DOHH2 (cell line): ENCODE data around the gene YEATS2.

ENCODE experiments used
- H3F3A ChIP-seq: fragments of 200-600 bp; sonication (generic), shearing (Covaris generic); 2 replicates; pipeline ENCODE4 v1.6.0; 2016; ENCODE audit warnings: antibody characterized with exemption, mild to moderate bottlenecking; ENCODE audit not compliant: control insufficient read depth, insufficient read depth
- H3K27ac ChIP-seq: fragments of 200-600 bp; sonication (generic); 2 replicates; pipeline ENCODE4 v1.5.1; 2014; ENCODE audit warnings: low read depth, mild to moderate bottlenecking, low read length, moderate library complexity
- H3K27me3 ChIP-seq: fragments of 200-600 bp; sonication (generic); 2 replicates; pipeline ENCODE4 v1.6.1; 2014; ENCODE audit warnings: mild to moderate bottlenecking, low read length, mixed read lengths; ENCODE audit not compliant: control insufficient read depth
- H3K36me3 ChIP-seq: fragments of 200-600 bp; sonication (generic); 2 replicates; pipeline ENCODE4 v1.6.1; 2014; ENCODE audit warnings: mild to moderate bottlenecking, low read length, moderate library complexity, mixed read lengths; ENCODE audit not compliant: control insufficient read depth
- H3K4me1 ChIP-seq: fragments of 200-600 bp; sonication (generic); 2 replicates; pipeline ENCODE4 v1.6.1; 2014; ENCODE audit warnings: mild to moderate bottlenecking, low read length, mixed read lengths; ENCODE audit not compliant: control insufficient read depth
- H3K4me2 ChIP-seq: fragments of 200-600 bp; sonication (generic); 2 replicates; pipeline ENCODE4 v1.6.0; 2014; ENCODE audit warnings: mild to moderate bottlenecking, low read length, moderate library complexity
- H3K4me3 ChIP-seq: fragments of 200-600 bp; sonication (generic); 2 replicates; pipeline ENCODE4 v1.5.1; 2014; ENCODE audit warnings: mild to moderate bottlenecking, low read length, mixed read lengths
- H3K79me2 ChIP-seq: fragments of 200-600 bp; sonication (generic); 2 replicates; pipeline ENCODE4 v1.6.1; 2014; ENCODE audit warnings: mild to moderate bottlenecking, low read length, mixed read lengths; ENCODE audit not compliant: control insufficient read depth
- H3K9me2 ChIP-seq: fragments of 200-600 bp; sonication (generic); replicated peaks from 2 replicates; pipeline ENCODE4 v1.6.1; 2014; ENCODE audit warnings: mild to moderate bottlenecking, low read length, mixed read lengths; ENCODE audit not compliant: control insufficient read depth
- H3K9me3 ChIP-seq: fragments of 200-600 bp; sonication (generic); 2 replicates; pipeline ENCODE4 v1.6.1; 2014; ENCODE audit warnings: antibody characterized with exemption, low read length, mixed read lengths; ENCODE audit not compliant: control insufficient read depth, insufficient read depth
- H4K20me1 ChIP-seq: fragments of 200-600 bp; sonication (generic); 2 replicates; pipeline ENCODE4 v1.6.0; 2014; ENCODE audit warnings: low read depth, mild to moderate bottlenecking, antibody characterized with exemption, low read length, moderate library complexity; ENCODE audit not compliant: control insufficient read depth, insufficient read depth
- EZH2phosphoT487 ChIP-seq: fragments of 200-600 bp; sonication (generic); IDR thresholded peaks from 2 replicates; pipeline ENCODE4 v1.6.1; 2017; ENCODE audit warnings: borderline replicate concordance, mild to moderate bottlenecking, antibody characterized with exemption, low read length, moderate library complexity, mixed read lengths
- TF ChIP-seq, protein P1 (sequence below): fragments of 200-600 bp; sonication (generic); IDR thresholded peaks from one replicate; pipeline ENCODE4 v1.5.1; 2014; ENCODE audit warnings: antibody characterized with exemption, mild to moderate bottlenecking, low read depth, low read length; ENCODE audit not compliant: poor library complexity, severe bottlenecking

Gene YEATS2

DNA sequence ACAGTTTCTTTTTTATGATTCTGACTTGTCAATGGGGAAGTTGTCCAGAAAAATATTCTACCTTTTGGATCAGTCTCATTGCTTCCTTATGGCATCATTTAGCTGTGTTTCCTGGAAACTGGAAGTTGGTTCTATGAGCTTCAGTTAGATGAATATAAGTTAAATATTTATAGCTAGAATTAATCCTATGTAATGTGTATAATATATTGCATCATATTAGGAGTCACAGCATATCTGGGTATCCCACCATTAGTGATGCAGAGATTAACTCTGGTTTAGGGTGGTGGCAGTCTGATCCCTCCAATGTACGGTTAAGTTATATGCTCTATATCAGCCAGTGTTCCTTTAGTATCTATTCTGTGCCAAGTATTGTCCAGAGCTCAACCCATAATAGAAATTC lies 42.9 kb upstream of the YEATS2 start:
- TF ChIP-seq, protein P1, sequence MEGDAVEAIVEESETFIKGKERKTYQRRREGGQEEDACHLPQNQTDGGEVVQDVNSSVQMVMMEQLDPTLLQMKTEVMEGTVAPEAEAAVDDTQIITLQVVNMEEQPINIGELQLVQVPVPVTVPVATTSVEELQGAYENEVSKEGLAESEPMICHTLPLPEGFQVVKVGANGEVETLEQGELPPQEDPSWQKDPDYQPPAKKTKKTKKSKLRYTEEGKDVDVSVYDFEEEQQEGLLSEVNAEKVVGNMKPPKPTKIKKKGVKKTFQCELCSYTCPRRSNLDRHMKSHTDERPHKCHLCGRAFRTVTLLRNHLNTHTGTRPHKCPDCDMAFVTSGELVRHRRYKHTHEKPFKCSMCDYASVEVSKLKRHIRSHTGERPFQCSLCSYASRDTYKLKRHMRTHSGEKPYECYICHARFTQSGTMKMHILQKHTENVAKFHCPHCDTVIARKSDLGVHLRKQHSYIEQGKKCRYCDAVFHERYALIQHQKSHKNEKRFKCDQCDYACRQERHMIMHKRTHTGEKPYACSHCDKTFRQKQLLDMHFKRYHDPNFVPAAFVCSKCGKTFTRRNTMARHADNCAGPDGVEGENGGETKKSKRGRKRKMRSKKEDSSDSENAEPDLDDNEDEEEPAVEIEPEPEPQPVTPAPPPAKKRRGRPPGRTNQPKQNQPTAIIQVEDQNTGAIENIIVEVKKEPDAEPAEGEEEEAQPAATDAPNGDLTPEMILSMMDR: no peak
- TF ChIP-seq EZH2phosphoT487: no peak
- no peaks in the 10 kb centered on the region for H4K20me1 ChIP-seq
- peaks cover 22% of the 10 kb centered on the region for H3K79me2 ChIP-seq
- H3K36me3 ChIP-seq: peaks cover 65% of the 10 kb centered on the region
- H3K27ac ChIP-seq: no peak overlapping the region
- no peak overlapping the region for H3K4me3 ChIP-seq
- H3K9me2 ChIP-seq: no peaks in the 10 kb centered on the region
- H3K4me1 ChIP-seq: no peaks in the 10 kb centered on the region
- peaks cover 32% of the 10 kb centered on the region for H3K9me3 ChIP-seq
- H3K27me3 ChIP-seq: no peaks in the 10 kb centered on the region
- H3F3A ChIP-seq: no peaks in the 10 kb centered on the region
- H3K4me2 ChIP-seq: no peak overlapping the region

DNA sequence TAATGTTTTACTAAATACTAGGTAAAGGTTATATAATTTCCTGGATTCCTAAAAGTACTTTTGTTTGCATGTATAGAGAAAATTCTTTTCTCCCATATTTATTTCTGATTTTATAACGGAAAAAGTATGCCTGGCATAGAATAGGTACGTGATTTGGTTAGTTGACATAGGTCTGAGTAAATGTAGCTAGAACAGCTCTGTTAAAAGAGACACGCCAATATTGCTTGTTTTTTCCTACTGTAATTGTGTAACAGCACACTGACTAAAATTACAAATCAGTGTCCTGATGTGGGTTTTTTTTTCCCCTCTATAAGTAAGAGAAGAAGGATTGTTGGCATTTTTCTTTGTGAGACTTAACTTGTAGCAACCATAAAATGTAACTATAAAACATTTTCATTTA lies 35.5 kb upstream of the YEATS2 start:
- Histone ChIP-seq H3K9me3 (no peaks in the 10 kb centered on the region), H3K36me3 (peaks cover 36% of the 10 kb centered on the region), H3K27ac (no peak overlapping the region), H3K4me3 (no peak overlapping the region), H3K27me3 (no peaks in the 10 kb centered on the region), H3K79me2 (peaks cover 9% of the 10 kb centered on the region; the same call in 1 of the 2 replicates), H3K4me1 (no peaks in the 10 kb centered on the region), H3K4me2 (no peak overlapping the region), H3K9me2 (no peaks in the 10 kb centered on the region), H3F3A (no peaks in the 10 kb centered on the region), H4K20me1 (no peaks in the 10 kb centered on the region)
- TF ChIP-seq, protein P1: no peak
- TF ChIP-seq EZH2phosphoT487: no peak

DNA sequence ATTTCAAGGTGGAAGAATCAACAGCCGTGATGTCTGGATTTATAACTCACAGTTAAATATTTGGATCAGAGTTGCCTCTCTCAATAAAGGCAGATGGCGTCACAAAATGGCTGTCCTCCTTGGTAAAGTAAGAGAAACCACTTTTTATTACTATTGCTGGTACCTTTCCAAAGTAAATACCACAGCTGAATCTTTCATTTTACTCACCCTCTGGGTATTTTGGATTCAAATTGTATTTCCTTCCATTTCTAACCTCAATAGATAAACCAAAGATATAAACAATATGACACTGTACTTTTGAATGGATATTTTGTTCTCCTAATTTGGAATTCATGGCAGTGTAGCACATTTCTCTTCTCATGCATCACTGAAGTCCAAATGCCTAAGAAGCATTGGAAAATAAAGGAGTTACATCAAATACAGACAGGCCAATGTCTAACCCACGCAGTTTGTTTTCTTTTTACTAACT lies 32.6 kb upstream of the YEATS2 start:
- no peaks in the 10 kb centered on the region for H3K9me3 ChIP-seq
- no peaks in the 10 kb centered on the region for H4K20me1 ChIP-seq
- no peak overlapping the region for H3K4me2 ChIP-seq
- H3K27ac ChIP-seq: no peak overlapping the region
- TF ChIP-seq, protein P1: no peak
- TF ChIP-seq EZH2phosphoT487: no peak
- H3K79me2 ChIP-seq: 0 out of 2 replicates have a peak, but pooled peaks cover 2% of the 10 kb centered on the region
- no peak overlapping the region for H3K4me3 ChIP-seq
- H3K27me3 ChIP-seq: no peaks in the 10 kb centered on the region
- no peaks in the 10 kb centered on the region for H3K4me1 ChIP-seq
- H3K36me3 ChIP-seq: peaks cover 27% of the 10 kb centered on the region
- no peaks in the 10 kb centered on the region for H3K9me2 ChIP-seq
- no peaks in the 10 kb centered on the region for H3F3A ChIP-seq
